Prostate gland (tissue), 2 donors: Measurements from ENCODE around the gene PCAT7. TPM values are rescaled to one million over a fixed set of nuclear protein-coding genes. Genes with fewer than 3 reads are reported as not detected.

Source experiments
- DNase-seq: peaks from one replicate; pipeline ENCODE4 v3.0.0-alpha.2; 2019; ENCODE audit warnings: low spot score
- H3K27ac ChIP-seq, 2 donors: fragments of 200-600 bp; sonication (generic); 2 replicates each; pipeline ENCODE4 v1.5.1; 2017 to 2019
- H3K27me3 ChIP-seq: fragments of 200-600 bp; sonication (generic); replicated peaks from 2 replicates; pipeline ENCODE4 v1.5.1; 2019; ENCODE audit not compliant: insufficient read depth
- H3K36me3 ChIP-seq, 2 donors: fragments of 200-600 bp; sonication (generic); 1 replicate in 1 of 2; 2 replicates in 1 of 2; pipeline versions ENCODE4 v1.5.1 to v1.8.1; 2017 to 2019
- H3K4me1 ChIP-seq: fragments of 200-600 bp; sonication (generic); replicated peaks from 2 replicates; pipeline ENCODE4 v1.5.1; 2019
- H3K4me3 ChIP-seq, 2 donors: fragments of 200-600 bp; sonication (generic); 2 replicates each; pipeline ENCODE4 v1.5.1; 2017 to 2019
- H3K9me3 ChIP-seq: fragments of 200-600 bp; sonication (generic); 2 replicates; pipeline ENCODE4 v1.5.1; 2017
- POLR2A ChIP-seq: fragments of 450-650 bp; IDR thresholded peaks from one replicate; pipeline ENCODE4 v1.6.1; 2016; ENCODE audit warnings: antibody characterized with exemption, mild to moderate bottlenecking
- POLR2AphosphoS5 ChIP-seq: sonication (generic); formaldehyde crosslinking; IDR thresholded peaks from one replicate; pipeline ENCODE4 v1.6.1; 2017; ENCODE audit warnings: antibody characterized with exemption
- WGBS: methylation state at CpG from one replicate; pipeline ENCODE4 v1.1.5; 2018; 5-methylcytosine and 5-hydroxymethylcytosine counted together
- intact Hi-C: fragments of 100-400 bp; cut with DNase I; formaldehyde crosslinking; loops from one replicate; pipeline ENCODE4 v1.14.2; 2022
- total RNA-seq, 2 donors: library from RNA; depleted of rRNA; stranded (reverse); fragments of >200 nt; gene quantifications; one replicate each; pipeline ENCODE4 v1.1.0, GENCODE V29; 2016
- TF ChIP-seq, protein P1 (sequence below), 4 experiments: fragments of 200-600 bp in 2 of 4; fragments of 450-650 bp in 2 of 4; sonication (generic) in 2 of 4; IDR thresholded peaks; 1 replicate in 3 of 4; 2 replicates in 1 of 4; pipeline ENCODE4 v1.5.1; 2016 to 2019; ENCODE audit warnings: antibody characterized with exemption in 4 of 4, mild to moderate bottlenecking in 2 of 4, moderate library complexity in 2 of 4

Gene PCAT7
- total RNA-seq, 2 donors from 2014 or later, result 0.18 to 4.4 TPM

DNA sequence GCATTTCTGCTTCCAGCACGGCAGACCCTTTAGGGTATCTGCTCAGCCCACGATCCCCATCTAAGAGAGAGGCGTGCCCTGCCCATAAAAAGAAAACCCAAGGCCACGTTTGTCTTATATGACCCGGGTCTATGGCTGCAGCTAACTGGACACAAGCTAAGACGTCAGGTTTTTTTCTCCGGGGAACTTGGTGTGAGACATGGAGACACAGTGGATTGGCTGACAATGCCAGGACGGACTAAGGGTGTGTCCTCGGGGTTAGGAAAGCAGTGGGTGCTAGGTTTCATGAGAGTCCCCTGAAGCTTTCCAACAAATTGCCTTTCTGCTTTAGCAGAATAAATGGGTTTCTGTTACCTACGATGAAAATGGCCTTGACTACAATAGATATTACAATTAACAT lies 45.8 kb downstream of the PCAT7 start:
- no peaks in the 10 kb centered on the region for H3K27me3 ChIP-seq
- WGBS, result 74% methylated on average over 10 of the region's 10 CpGs
- no peaks in the 10 kb centered on the region for H3K9me3 ChIP-seq
- intact Hi-C loops, result no loop called here
- TF ChIP-seq POLR2A, result no peak
- TF ChIP-seq, protein P1, sequence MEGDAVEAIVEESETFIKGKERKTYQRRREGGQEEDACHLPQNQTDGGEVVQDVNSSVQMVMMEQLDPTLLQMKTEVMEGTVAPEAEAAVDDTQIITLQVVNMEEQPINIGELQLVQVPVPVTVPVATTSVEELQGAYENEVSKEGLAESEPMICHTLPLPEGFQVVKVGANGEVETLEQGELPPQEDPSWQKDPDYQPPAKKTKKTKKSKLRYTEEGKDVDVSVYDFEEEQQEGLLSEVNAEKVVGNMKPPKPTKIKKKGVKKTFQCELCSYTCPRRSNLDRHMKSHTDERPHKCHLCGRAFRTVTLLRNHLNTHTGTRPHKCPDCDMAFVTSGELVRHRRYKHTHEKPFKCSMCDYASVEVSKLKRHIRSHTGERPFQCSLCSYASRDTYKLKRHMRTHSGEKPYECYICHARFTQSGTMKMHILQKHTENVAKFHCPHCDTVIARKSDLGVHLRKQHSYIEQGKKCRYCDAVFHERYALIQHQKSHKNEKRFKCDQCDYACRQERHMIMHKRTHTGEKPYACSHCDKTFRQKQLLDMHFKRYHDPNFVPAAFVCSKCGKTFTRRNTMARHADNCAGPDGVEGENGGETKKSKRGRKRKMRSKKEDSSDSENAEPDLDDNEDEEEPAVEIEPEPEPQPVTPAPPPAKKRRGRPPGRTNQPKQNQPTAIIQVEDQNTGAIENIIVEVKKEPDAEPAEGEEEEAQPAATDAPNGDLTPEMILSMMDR (IDR thresholded peaks at IDR 0.05), result no peak
- no peaks in the 10 kb centered on the region for H3K4me1 ChIP-seq
- H3K36me3 ChIP-seq, result no peaks in the 10 kb centered on the region
- H3K27ac ChIP-seq, result no peak overlapping the region
- no peak for DNase-seq
- no peak overlapping the region for H3K4me3 ChIP-seq

DNA sequence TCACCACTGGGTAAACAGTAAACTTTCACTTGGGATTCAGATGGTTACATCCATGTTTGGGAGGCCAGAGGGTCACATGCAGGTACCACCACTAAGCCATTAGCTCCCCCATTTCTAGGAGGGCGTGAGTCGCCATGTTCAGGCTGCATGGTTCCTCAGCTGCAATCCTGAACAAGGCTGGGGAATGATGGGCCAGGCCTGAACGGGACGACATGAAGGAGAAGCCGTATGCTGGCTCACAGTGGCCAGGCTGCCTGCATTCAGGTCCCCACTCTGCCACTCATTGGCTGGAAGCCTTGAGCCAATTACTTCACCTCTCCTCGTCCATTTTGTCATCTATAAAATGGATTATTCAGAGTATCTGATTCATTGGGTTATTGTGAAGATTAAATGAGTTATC lies 47.8 kb downstream of the PCAT7 start:
- WGBS, result 83% methylated on average over 6 of the region's 6 CpGs
- Histone ChIP-seq H3K27me3 (no peaks in the 10 kb centered on the region), H3K4me1 (no peaks in the 10 kb centered on the region), H3K36me3 (no peaks in the 10 kb centered on the region), H3K27ac (no peak overlapping the region), H3K4me3 (no peak overlapping the region), H3K9me3 (no peaks in the 10 kb centered on the region)
- intact Hi-C loops, result no loop called here
- DNase-seq, result no peak
- no peak for TF ChIP-seq POLR2AphosphoS5
- TF ChIP-seq, protein P1 (IDR thresholded peaks at IDR 0.05), result no peak
- no peak for TF ChIP-seq POLR2A

DNA sequence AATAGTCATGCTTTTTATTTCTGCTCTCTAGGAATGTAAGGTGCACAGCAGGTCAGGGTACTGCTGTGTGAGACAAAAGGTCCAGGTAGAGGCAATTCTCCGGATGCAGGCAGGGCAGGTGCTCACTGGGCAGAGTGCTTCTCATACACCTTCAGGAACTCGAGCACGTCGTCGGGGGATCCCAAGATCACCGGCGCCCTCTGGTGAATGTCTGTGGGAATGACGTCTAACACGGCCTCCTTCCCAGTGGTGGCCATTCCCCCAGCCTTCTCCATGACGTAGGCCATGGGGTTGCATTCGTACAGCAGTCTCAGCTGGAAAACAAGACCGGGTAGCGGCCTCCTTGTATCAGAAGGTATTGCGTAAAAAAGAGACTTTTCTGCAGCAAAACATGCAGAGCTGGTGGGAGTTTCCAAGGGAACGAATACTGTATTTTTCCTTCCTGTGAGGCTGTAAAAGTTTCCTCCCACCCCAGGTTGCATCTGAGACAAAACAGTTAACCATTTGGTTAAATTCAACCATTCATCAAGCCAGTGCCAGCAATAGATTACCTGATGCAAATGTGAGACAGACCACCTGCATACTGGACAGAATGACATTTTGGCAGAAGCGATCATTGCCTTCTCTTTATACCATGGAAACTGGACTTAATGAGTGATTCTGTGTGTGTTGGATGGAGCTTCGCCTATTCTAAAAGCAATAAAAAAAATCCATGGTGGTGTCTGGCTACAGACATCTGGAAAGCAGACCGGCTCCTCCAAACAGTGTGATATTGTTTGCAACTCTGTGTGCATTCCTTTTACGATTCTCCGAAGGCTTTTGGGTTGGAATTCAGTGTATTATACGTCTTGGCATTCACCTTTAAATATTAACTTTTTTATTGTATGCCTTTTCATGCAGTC lies 48.6 kb downstream of the PCAT7 start:
- peak; percentile 42 for DNase-seq
- no peaks in the 10 kb centered on the region for H3K36me3 ChIP-seq
- 15% methylated on average over 21 of the region's 21 CpGs for WGBS
- intact Hi-C loops, result no loop called here
- H3K4me1 ChIP-seq, result no peaks in the 10 kb centered on the region
- H3K27ac ChIP-seq, result no peak overlapping the region
- no peaks in the 10 kb centered on the region for H3K27me3 ChIP-seq
- no peak overlapping the region for H3K4me3 ChIP-seq
- TF ChIP-seq, protein P1 (IDR thresholded peaks at IDR 0.05), result peak in 3 of 4 experiments; percentile 39 to 64 (median 44)
- TF ChIP-seq POLR2AphosphoS5, result no peak
- TF ChIP-seq POLR2A, result no peak
- H3K9me3 ChIP-seq, result no peaks in the 10 kb centered on the region

DNA sequence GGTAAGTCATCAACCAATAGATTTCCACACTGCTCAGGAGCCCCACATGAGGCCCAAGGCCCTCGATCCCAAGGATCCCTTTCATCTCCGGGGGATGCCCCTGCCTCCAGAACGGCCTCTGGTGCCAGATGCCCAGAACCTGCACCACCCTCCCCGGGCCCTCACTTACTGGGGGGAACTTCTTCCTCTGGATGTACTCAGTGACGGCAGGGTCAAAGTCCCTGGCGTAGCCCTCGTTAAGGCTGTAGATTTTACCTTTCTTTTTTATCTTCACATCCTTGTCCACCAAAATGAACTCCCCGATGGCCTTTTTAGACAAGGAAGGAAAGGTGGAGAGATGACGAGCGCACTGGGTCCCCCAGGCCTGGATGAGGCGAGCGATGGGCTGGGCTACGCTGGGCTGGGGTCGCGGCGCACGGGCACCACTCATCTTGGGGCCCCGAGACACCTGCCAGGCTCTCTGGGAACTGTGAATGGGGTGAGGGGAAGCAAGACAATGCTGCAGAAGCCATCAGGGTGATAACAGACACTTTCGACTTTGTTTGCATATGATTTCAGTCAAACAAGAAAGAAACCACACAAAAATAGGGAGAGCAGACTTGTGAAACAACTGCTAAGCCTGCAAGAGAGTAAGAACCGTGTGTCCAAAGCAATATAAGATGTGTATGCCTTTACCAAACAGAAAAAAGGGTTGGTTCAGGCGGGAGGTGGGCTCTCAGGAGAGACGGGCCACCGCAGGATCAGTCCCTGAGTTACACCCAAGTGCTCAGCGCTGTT lies 52.0 kb downstream of the PCAT7 start:
- no peaks in the 10 kb centered on the region for H3K27me3 ChIP-seq
- no peak for DNase-seq
- no peak overlapping the region for H3K27ac ChIP-seq
- H3K4me1 ChIP-seq, result no peaks in the 10 kb centered on the region
- H3K36me3 ChIP-seq, result no peaks in the 10 kb centered on the region
- no peaks in the 10 kb centered on the region for H3K9me3 ChIP-seq
- intact Hi-C loops, result no loop called here
- 90% methylated on average over 24 of the region's 24 CpGs for WGBS
- no peak overlapping the region for H3K4me3 ChIP-seq
- no peak for TF ChIP-seq POLR2AphosphoS5
- TF ChIP-seq POLR2A, result no peak
- TF ChIP-seq, protein P1 (IDR thresholded peaks at IDR 0.05), result no peak
